HEK293 (cell line): Measurements from ENCODE around the gene USP3.

Source experiments
- CTCF ChIA-PET: fragments of 350-600 bp; formaldehyde crosslinking; extraction: SDS; loops from one replicate; lab custom pipeline; 2021; ENCODE audit warnings: antibody characterized with exemption; lab: Yijun Ruan, JAX
- POLR2A ChIA-PET: fragments of 300-600 bp; formaldehyde crosslinking; extraction: SDS; loops from one replicate; lab custom pipeline; 2020; ENCODE audit warnings: antibody characterized with exemption, inconsistent platforms; lab: Yijun Ruan, JAX
- H3K27ac ChIP-seq: fragments of 200-500 bp; sonication (Bioruptor generic); 2 replicates; pipeline ENCODE4 v1.5.1; 2014; ENCODE audit warnings: low read depth, low read length, control low read depth, inconsistent platforms; ENCODE audit errors: extremely low read depth
- H3K36me3 ChIP-seq, 2 experiments: fragments of 200-500 bp in 1 of 2; sonication (Bioruptor generic) in 1 of 2; 1 replicate in 1 of 2; 2 replicates in 1 of 2; pipeline ENCODE4 v1.5.1; 2014 to 2017; ENCODE audit warnings: inconsistent platforms in 2 of 2, low read length in 2 of 2; ENCODE audit not compliant: control insufficient read depth in 2 of 2, insufficient read depth in 1 of 2
- H3K4me1 ChIP-seq: fragments of 200-500 bp; sonication (Bioruptor generic); 2 replicates; pipeline ENCODE4 v1.5.1; 2014; ENCODE audit warnings: mild to moderate bottlenecking, low read length, inconsistent platforms; ENCODE audit not compliant: control insufficient read depth, insufficient read depth
- H3K4me3 ChIP-seq: 2 replicates; pipeline ENCODE4 v1.5.1; 2011; ENCODE audit warnings: low read depth, mild to moderate bottlenecking, control low read depth, low read length, moderate library complexity
- H3K9me3 ChIP-seq: fragments of 200-500 bp; sonication (Bioruptor generic); 2 replicates; pipeline ENCODE4 v1.5.1; 2014; ENCODE audit warnings: low read depth, low read length, inconsistent platforms; ENCODE audit not compliant: control insufficient read depth, insufficient read depth
- EGR2 ChIP-seq: fragments of 450-650 bp; formaldehyde crosslinking; IDR thresholded peaks from 2 replicates; pipeline ENCODE4 v1.5.1; 2016; ENCODE audit warnings: low read depth, missing biosample characterization, missing genetic modification characterization
- OSR2 ChIP-seq: fragments of 450-650 bp; formaldehyde crosslinking; IDR thresholded peaks from 2 replicates; pipeline ENCODE4 v1.5.1; 2016; ENCODE audit warnings: missing biosample characterization, missing genetic modification characterization
- YY1 ChIP-seq: fragments of 450-650 bp; formaldehyde crosslinking; IDR thresholded peaks from 2 replicates; pipeline ENCODE4 v1.5.1; 2018; ENCODE audit warnings: missing biosample characterization, missing genetic modification characterization
- ZFP3 ChIP-seq: fragments of 450-650 bp; formaldehyde crosslinking; IDR thresholded peaks from 2 replicates; pipeline ENCODE4 v1.5.1; 2016; ENCODE audit warnings: low read depth, missing biosample characterization, missing genetic modification characterization
- ZNF121 ChIP-seq: fragments of 450-650 bp; formaldehyde crosslinking; IDR thresholded peaks from 2 replicates; pipeline ENCODE4 v1.5.1; 2016; ENCODE audit warnings: missing biosample characterization, missing genetic modification characterization
- ZNF16 ChIP-seq: fragments of 450-650 bp; formaldehyde crosslinking; IDR thresholded peaks from 2 replicates; pipeline ENCODE4 v1.5.1; 2016; ENCODE audit warnings: low read depth, missing biosample characterization, missing genetic modification characterization
- ZNF169 ChIP-seq: fragments of 450-650 bp; formaldehyde crosslinking; IDR thresholded peaks from 2 replicates; pipeline ENCODE4 v1.5.1; 2016; ENCODE audit warnings: missing biosample characterization, missing genetic modification characterization
- ZNF266 ChIP-seq: fragments of 450-650 bp; formaldehyde crosslinking; IDR thresholded peaks from 2 replicates; pipeline ENCODE4 v1.5.1; 2016; ENCODE audit warnings: missing biosample characterization, missing genetic modification characterization, low read depth
- ZNF274 ChIP-seq, 2 experiments: fragments of 200-500 bp in 1 of 2; fragments of 450-650 bp in 1 of 2; sonication (Bioruptor generic) in 1 of 2; formaldehyde crosslinking in 1 of 2; IDR thresholded peaks; 2 replicates each; pipeline versions ENCODE4 v1.5.1 to v1.6.1; 2014 to 2016; ENCODE audit warnings: borderline replicate concordance in 1 of 2, inconsistent platforms in 1 of 2, low read length in 1 of 2, missing biosample characterization in 1 of 2, missing genetic modification characterization in 1 of 2
- ZNF366 ChIP-seq: fragments of 450-650 bp; formaldehyde crosslinking; conservative IDR thresholded peaks from 2 replicates; pipeline ENCODE4 v1.5.1; 2016; ENCODE audit warnings: missing biosample characterization, missing genetic modification characterization
- ZNF510 ChIP-seq: fragments of 450-650 bp; formaldehyde crosslinking; IDR thresholded peaks from 2 replicates; pipeline ENCODE4 v1.5.1; 2018; ENCODE audit warnings: mild to moderate bottlenecking, missing genetic modification characterization, missing biosample characterization; ENCODE audit not compliant: insufficient replicate concordance
- ZNF600 ChIP-seq: fragments of 450-650 bp; formaldehyde crosslinking; IDR thresholded peaks from 2 replicates; pipeline ENCODE4 v1.5.1; 2016; ENCODE audit warnings: missing biosample characterization, missing genetic modification characterization
- ZNF792 ChIP-seq: fragments of 450-650 bp; formaldehyde crosslinking; IDR thresholded peaks from 2 replicates; pipeline ENCODE4 v1.5.1; 2016; ENCODE audit warnings: missing biosample characterization, missing genetic modification characterization
- TF ChIP-seq, protein P1 (sequence below): fragments of 450-650 bp; IDR thresholded peaks from 2 replicates; pipeline ENCODE4 v1.5.1; 2018; ENCODE audit warnings: missing biosample characterization, mild to moderate bottlenecking, missing genetic modification characterization
- TF ChIP-seq, protein P2 (sequence below): fragments of 450-650 bp; formaldehyde crosslinking; IDR thresholded peaks from 2 replicates; pipeline ENCODE4 v1.5.1; 2016; ENCODE audit warnings: missing biosample characterization, missing genetic modification characterization
- TF ChIP-seq, protein P3 (sequence below): fragments of 450-650 bp; formaldehyde crosslinking; IDR thresholded peaks from 2 replicates; pipeline ENCODE4; 2016; ENCODE audit warnings: missing biosample characterization, missing genetic modification characterization
- TF ChIP-seq, protein P4 (sequence below): fragments of 450-650 bp; IDR thresholded peaks from 2 replicates; pipeline ENCODE4 v1.5.1; 2018; ENCODE audit warnings: missing biosample characterization, missing genetic modification characterization

USP3 gene

DNA sequence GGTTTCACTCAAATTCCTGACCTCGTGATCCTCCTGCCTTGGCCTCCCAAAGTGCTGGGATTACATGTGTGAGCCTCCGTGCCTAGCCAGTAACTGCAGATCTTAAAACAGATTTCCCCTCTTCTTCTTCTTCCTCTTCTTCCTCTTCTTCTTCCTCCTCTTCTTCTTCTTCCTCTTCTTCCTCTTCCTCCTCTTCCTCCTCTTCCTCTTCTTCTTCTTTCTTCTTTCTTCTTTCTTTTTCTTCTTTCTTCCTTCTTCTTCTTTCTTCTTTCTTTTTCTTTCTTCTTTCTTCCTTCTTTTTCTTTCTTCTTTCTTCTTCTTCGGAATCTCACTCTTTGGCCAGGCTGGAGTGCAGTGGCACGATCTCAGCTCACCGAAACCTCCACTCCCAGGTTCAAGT, 7.8 kb downstream of the USP3 start:
- H3K27ac ChIP-seq, result no peak overlapping the region
- ChIA-PET POLR2A (no interaction called here), CTCF (no interaction called here)
- peaks cover 37% of the 10 kb centered on the region for H3K4me1 ChIP-seq
- H3K4me3 ChIP-seq, result no peak overlapping the region
- TF ChIP-seq, protein P1, sequence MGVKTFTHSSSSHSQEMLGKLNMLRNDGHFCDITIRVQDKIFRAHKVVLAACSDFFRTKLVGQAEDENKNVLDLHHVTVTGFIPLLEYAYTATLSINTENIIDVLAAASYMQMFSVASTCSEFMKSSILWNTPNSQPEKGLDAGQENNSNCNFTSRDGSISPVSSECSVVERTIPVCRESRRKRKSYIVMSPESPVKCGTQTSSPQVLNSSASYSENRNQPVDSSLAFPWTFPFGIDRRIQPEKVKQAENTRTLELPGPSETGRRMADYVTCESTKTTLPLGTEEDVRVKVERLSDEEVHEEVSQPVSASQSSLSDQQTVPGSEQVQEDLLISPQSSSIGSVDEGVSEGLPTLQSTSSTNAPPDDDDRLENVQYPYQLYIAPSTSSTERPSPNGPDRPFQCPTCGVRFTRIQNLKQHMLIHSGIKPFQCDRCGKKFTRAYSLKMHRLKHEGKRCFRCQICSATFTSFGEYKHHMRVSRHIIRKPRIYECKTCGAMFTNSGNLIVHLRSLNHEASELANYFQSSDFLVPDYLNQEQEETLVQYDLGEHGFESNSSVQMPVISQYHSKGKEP (tag by site-specific recombination), result no peak
- TF ChIP-seq ZNF169 (no peak), ZNF792 (no peak), ZNF366 (tag by site-specific recombination) (peak; percentile 82), ZFP3 (tag by site-specific recombination) (no peak), ZNF121 (no peak), ZNF274 (IDR thresholded peaks at IDR 0.05; ENCODE audit: low read length) (no peak), ZNF274 (tag by site-specific recombination; IDR thresholded peaks at IDR 0.05; ENCODE audit: borderline replicate concordance) (no peak), ZNF16 (no peak)
- TF ChIP-seq, protein P2, sequence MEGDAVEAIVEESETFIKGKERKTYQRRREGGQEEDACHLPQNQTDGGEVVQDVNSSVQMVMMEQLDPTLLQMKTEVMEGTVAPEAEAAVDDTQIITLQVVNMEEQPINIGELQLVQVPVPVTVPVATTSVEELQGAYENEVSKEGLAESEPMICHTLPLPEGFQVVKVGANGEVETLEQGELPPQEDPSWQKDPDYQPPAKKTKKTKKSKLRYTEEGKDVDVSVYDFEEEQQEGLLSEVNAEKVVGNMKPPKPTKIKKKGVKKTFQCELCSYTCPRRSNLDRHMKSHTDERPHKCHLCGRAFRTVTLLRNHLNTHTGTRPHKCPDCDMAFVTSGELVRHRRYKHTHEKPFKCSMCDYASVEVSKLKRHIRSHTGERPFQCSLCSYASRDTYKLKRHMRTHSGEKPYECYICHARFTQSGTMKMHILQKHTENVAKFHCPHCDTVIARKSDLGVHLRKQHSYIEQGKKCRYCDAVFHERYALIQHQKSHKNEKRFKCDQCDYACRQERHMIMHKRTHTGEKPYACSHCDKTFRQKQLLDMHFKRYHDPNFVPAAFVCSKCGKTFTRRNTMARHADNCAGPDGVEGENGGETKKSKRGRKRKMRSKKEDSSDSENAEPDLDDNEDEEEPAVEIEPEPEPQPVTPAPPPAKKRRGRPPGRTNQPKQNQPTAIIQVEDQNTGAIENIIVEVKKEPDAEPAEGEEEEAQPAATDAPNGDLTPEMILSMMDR (tag by site-specific recombination), result no peak
- TF ChIP-seq, protein P3, sequence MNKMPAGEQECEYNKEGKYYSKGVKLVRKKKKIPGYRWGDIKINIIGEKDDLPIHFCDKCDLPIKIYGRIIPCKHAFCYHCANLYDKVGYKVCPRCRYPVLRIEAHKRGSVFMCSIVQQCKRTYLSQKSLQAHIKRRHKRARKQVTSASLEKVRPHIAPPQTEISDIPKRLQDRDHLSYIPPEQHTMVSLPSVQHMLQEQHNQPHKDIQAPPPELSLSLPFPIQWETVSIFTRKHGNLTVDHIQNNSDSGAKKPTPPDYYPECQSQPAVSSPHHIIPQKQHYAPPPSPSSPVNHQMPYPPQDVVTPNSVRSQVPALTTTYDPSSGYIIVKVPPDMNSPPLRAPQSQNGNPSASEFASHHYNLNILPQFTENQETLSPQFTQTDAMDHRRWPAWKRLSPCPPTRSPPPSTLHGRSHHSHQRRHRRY (tag by site-specific recombination), result no peak
- TF ChIP-seq, protein P4, sequence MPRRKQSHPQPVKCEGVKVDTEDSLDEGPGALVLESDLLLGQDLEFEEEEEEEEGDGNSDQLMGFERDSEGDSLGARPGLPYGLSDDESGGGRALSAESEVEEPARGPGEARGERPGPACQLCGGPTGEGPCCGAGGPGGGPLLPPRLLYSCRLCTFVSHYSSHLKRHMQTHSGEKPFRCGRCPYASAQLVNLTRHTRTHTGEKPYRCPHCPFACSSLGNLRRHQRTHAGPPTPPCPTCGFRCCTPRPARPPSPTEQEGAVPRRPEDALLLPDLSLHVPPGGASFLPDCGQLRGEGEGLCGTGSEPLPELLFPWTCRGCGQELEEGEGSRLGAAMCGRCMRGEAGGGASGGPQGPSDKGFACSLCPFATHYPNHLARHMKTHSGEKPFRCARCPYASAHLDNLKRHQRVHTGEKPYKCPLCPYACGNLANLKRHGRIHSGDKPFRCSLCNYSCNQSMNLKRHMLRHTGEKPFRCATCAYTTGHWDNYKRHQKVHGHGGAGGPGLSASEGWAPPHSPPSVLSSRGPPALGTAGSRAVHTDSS, result peak; percentile 98
- H3K36me3 ChIP-seq, result no peaks in the 10 kb centered on the region
- no peaks in the 10 kb centered on the region for H3K9me3 ChIP-seq

DNA sequence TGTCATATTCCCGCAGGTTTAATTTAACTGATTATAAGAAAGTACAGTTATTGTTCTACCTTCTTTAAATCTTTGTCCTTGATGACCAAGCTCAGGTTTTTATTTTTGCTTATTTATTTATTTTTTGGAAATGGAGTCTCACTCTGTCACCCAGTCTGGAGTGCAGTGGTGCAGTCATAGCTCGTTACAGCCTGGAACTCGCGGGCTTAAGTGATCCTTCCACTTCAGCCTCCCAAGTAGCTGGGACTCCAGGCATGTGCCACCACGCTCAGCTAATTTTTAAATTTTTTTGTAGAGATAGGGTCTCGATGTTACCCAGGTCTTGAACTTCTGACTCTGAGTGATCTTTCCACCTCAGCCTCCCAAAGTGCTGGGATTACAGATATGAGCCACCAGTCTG, 8.9 kb downstream of the USP3 start:
- ChIA-PET CTCF (interaction anchor here (0.6 kb wide), 1 partner anchor 18 kb away, joined by 3 read pairs; no protein-coding TSS in a partner anchor), POLR2A (no interaction called here)
- no peak for TF ChIP-seq ZNF510
- TF ChIP-seq OSR2 (tag by site-specific recombination), result peak; percentile 27; the same call in 1 of the 2 replicates
- 0 out of 2 replicates have a peak, but pooled peaks have one; percentile 41 for TF ChIP-seq ZNF600
- no peak overlapping the region for H3K4me3 ChIP-seq
- H3K4me1 ChIP-seq, result peaks cover 39% of the 10 kb centered on the region
- H3K9me3 ChIP-seq, result no peaks in the 10 kb centered on the region
- H3K27ac ChIP-seq, result no peak overlapping the region
- no peaks in the 10 kb centered on the region for H3K36me3 ChIP-seq

DNA sequence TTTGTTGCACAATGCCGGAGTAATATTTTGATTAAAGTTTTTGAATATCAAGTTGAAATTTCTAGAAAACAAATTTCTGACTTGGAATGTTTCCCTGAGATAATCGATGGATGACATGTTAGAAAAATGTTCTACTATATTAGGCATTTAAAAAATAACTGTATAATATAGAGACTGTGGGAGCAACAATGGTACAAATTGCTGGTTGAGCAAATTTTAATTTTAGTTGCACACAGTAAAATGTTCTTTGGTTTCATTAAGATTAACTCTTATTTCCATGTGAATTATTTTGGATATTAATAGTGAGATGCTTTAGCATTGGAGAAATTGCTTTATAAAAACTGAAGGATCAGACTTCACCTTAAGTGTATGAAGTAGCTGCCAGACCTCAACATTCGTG, 9.3 kb downstream of the USP3 start:
- TF ChIP-seq YY1 (no peak), ZNF266 (tag by site-specific recombination) (no peak), EGR2 (tag by site-specific recombination) (no peak)
- Histone ChIP-seq H3K4me3 (no peak overlapping the region), H3K27ac (no peak overlapping the region), H3K4me1 (peaks cover 37% of the 10 kb centered on the region), H3K9me3 (no peaks in the 10 kb centered on the region), H3K36me3 (no peaks in the 10 kb centered on the region)
- ChIA-PET POLR2A (no interaction called here), CTCF (no interaction called here)
